SK-N-MC (cell line): ENCODE measurements around the gene PVRIG.
"Not testable (repeated sequence)": the region's sequence is repeated elsewhere in the genome, so short reads cannot be mapped to it uniquely, and the experiment has no call there.

ENCODE experiments used
- DNase-seq: peaks from one replicate; pipeline ENCODE4 v3.0.0-alpha.2; 2011; ENCODE audit warnings: low read depth, low spot score
- H3K27ac ChIP-seq: fragments of 200-600 bp; sonication (generic); 2 replicates; pipeline ENCODE4 v1.5.1; 2016; ENCODE audit warnings: mixed run types
- H3K36me3 ChIP-seq: fragments of 200-600 bp; sonication (generic); 2 replicates; pipeline ENCODE4 v1.6.1; 2017; ENCODE audit warnings: antibody characterized with exemption, low read length, mixed read lengths; ENCODE audit not compliant: insufficient read depth
- H3K4me3 ChIP-seq: fragments of 200-600 bp; sonication (generic); 2 replicates; pipeline ENCODE4 v1.5.1; 2016
- H3K9ac ChIP-seq: fragments of 200-600 bp; sonication (generic); 2 replicates; pipeline ENCODE4 v1.8.0; 2017; ENCODE audit warnings: mixed run types, mixed read lengths; ENCODE audit not compliant: insufficient read length
- H3K9me3 ChIP-seq: fragments of 200-600 bp; sonication (generic); 2 replicates; pipeline ENCODE4 v1.6.1; 2017; ENCODE audit warnings: low read depth, mild to moderate bottlenecking, antibody characterized with exemption, low read length, moderate library complexity, mixed read lengths
- EZH2 ChIP-seq: fragments of 200-600 bp; sonication (generic); IDR thresholded peaks from one replicate; pipeline ENCODE4 v1.6.1; 2017; ENCODE audit warnings: antibody characterized with exemption
- FOXP2 ChIP-seq: optimal IDR thresholded peaks from 2 replicates; pipeline ENCODE3; 2011; ENCODE audit warnings: mild to moderate bottlenecking, moderate library complexity; ENCODE audit not compliant: insufficient read depth; ENCODE audit errors: extremely low read length, control extremely low read depth
- POLR2AphosphoS5 ChIP-seq: IDR thresholded peaks from 2 replicates; pipeline ENCODE4 v1.6.1; 2012; ENCODE audit warnings: mild to moderate bottlenecking, low read depth, low read length, borderline replicate concordance

The PVRIG gene

GRCh38 chr7:100220586-100221230 lies 959 bp downstream of the PVRIG start:
- no peak overlapping the region for H3K9ac ChIP-seq
- TF ChIP-seq POLR2AphosphoS5 (no peak), FOXP2 (no peak), EZH2 (no peak)
- H3K27ac ChIP-seq: no peak overlapping the region
- H3K36me3 ChIP-seq: no peaks in the 10 kb centered on the region
- H3K4me3 ChIP-seq: no peak overlapping the region
- no peak for DNase-seq
- H3K9me3 ChIP-seq: no peaks in the 10 kb centered on the region

GRCh38 chr7:100221231-100221718 lies 1.5 kb downstream of the PVRIG start:
- Histone ChIP-seq H3K9ac (no peak overlapping the region), H3K36me3 (no peaks in the 10 kb centered on the region), H3K4me3 (no peak overlapping the region), H3K9me3 (no peaks in the 10 kb centered on the region), H3K27ac (no peak overlapping the region)
- TF ChIP-seq EZH2 (no peak), FOXP2 (no peak), POLR2AphosphoS5 (no peak)
- no peak for DNase-seq

DNA sequence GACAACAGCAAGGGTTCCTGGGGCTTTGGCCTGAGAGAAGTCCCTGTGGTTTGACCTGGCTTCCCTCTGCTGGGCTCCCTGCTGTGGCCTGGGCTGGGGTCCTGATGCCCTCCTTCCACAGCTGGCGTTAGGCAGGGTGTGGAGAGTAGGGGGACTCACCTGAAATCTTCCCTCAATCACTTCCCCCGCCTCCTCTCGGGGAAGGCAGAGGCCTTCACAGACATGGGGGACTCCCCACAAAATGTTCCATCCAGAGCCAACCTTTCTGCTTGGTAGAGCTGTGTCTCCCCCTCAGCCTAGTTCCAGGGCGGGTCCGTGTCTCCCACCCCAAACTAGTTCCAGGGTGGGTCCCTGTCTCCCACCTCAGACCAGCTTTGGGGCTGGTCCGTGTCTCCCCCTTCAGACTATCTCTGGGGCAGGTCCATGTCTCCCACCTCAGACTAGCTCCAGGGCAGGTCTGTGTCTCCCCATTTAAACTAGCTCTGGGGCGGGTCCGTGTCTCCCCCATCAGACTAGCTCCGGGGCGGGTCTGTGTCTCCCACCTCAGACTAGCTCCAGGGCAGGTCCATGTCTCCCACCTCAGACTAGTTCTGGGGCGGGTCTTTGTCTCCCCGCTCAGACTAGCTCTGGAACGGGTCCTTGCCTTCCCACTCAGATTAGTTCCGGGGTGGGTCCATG lies 2.2 kb downstream of the PVRIG start:
- TF ChIP-seq POLR2AphosphoS5 (no peak), EZH2 (no peak), FOXP2 (no peak)
- no peak overlapping the region for H3K4me3 ChIP-seq
- no peaks in the 10 kb centered on the region for H3K36me3 ChIP-seq
- no peak for DNase-seq
- no peak overlapping the region for H3K27ac ChIP-seq
- H3K9ac ChIP-seq: no peak overlapping the region
- H3K9me3 ChIP-seq: no peaks in the 10 kb centered on the region

GRCh38 chr7:100222445-100223132 lies 2.8 kb downstream of the PVRIG start:
- H3K9ac ChIP-seq: no peak overlapping the region
- H3K4me3 ChIP-seq: no peak overlapping the region

DNA sequence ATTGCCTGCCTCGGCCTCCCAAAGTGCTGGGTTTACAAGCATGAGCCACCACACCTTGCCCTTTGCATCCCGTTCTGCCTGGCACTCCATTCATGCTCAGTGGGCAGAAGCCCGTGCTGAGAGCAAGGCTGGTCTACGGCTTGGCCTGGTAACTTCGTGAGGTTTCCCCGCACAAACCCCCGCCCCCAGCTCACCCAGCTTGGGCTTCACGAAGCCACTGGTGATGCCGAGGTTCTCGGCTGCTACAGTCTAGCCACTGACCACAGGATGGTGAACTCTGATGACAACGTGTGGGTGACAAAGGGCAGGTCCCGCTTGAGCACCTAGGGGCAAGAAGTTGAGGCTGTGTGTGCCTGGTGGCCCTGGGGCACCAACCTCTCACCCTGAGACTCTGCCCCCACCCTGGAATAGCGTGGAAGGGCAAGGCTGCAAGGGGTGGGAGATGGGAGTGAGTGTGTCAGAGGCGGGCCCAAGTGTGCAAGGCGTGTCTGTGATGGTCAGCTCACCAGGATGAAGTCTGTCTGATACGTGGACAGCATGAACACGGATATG lies 3.7 kb downstream of the PVRIG start:
- not testable (repeated sequence) for DNase-seq, H3K9ac ChIP-seq, H3K36me3 ChIP-seq, H3K27ac ChIP-seq, H3K4me3 ChIP-seq, H3K9me3 ChIP-seq

More at GRCh38 chr7:100222445-100223132, 2.8 kb downstream of the PVRIG start:
- Histone ChIP-seq H3K27ac (no peak overlapping the region), H3K36me3 (no peaks in the 10 kb centered on the region), H3K9me3 (no peaks in the 10 kb centered on the region)
- TF ChIP-seq FOXP2: no peak
- no peak for TF ChIP-seq POLR2AphosphoS5
- TF ChIP-seq EZH2: no peak
- DNase-seq: no peak

GRCh38 chr7:100224891-100225290 lies 5.1 kb downstream of the PVRIG start:
- H3K4me3 ChIP-seq, H3K9me3 ChIP-seq, H3K36me3 ChIP-seq, DNase-seq, H3K9ac ChIP-seq, H3K27ac ChIP-seq: not testable (repeated sequence)

DNA sequence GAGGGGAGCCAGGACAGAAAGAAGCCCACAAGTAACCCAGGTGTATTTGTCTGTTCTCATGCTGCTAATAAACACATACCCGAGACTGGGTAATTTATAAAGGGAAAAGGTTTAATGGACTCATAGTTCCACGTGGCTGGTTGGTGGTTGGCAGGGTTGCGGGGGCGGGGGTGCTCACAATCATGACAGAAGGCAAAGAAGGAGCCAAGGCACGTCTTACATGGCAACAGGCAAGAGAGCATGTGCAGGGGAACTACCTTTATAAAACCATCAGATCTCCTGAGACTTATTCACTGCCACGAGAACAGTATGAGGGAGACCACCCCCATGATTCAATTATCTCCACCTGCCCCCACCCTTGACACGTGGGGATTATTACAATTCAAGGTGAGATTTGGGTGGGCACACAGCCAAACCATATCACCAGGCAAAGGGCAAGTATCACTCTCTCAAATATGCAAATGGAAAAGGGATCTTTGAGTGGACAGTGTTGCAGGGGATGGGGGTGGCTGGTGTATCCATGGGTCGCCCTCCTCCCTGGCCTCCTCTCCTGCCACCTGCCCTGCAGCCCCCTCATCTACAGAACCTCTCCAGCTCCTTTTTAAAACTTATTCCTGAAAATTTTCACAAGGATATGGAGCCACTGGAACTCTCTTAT lies 15.0 kb downstream of the PVRIG start:
- H3K9me3 ChIP-seq, H3K4me3 ChIP-seq, H3K36me3 ChIP-seq, DNase-seq, H3K9ac ChIP-seq, H3K27ac ChIP-seq: not testable (repeated sequence)

DNA sequence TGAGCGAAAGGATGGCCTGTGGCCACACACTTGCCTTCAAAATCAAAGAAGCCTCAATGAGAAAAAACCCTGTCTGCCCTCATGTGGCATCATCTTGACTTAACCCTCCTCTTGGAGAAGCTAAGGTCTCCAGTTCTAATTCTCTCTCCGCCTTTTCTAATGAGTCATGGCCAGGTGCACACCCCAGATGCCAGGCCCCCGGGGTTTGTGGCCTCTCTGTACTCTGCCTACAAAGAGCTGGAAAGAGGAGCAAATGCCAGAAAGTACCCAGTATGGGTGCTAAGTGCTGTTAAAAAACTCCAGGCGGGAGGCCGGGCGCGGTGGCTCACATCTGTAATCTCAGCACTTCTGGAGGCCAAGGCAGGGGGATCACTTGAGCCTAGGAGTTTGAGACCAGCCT lies 20.2 kb downstream of the PVRIG start:
- not testable (repeated sequence) for H3K9ac ChIP-seq, H3K4me3 ChIP-seq, DNase-seq, H3K27ac ChIP-seq, H3K36me3 ChIP-seq, H3K9me3 ChIP-seq

GRCh38 chr7:100243385-100243784 lies 23.6 kb downstream of the PVRIG start:
- not testable (repeated sequence) for H3K27ac ChIP-seq

DNA sequence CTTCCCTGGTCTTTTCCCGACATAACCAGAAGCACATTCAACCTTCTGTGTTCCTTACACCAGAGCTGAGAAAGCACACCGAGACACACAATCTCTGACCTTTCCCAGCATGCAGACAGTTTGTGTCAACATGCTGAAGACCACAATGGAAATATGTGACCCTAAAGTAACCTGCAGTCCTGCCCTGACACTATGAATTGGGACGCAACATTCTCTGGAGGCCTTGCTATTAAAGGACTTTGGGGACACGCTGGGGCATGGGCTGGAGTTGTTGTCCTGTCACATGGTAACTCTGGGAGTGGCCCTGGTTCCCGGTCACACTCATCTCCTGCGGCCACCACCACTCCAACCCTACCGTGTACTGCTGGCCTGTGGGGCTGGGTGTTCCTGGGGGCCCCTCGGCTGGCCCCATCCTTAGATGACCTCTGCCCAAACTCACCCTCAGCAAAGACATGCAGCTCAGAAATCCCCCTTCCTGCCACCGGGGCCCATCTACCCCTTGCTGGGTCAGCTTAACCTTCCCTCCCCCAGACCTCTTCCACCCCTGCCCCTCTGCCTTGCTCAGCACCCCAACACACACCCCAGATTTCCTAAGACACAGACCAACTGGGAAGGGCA lies 25.3 kb downstream of the PVRIG start:
- H3K9me3 ChIP-seq, H3K4me3 ChIP-seq, H3K36me3 ChIP-seq, H3K9ac ChIP-seq, H3K27ac ChIP-seq, DNase-seq: not testable (repeated sequence)

More at GRCh38 chr7:100243385-100243784, 23.6 kb downstream of the PVRIG start:
- H3K9me3 ChIP-seq, H3K36me3 ChIP-seq, DNase-seq, H3K4me3 ChIP-seq, H3K9ac ChIP-seq: not testable (repeated sequence)

DNA sequence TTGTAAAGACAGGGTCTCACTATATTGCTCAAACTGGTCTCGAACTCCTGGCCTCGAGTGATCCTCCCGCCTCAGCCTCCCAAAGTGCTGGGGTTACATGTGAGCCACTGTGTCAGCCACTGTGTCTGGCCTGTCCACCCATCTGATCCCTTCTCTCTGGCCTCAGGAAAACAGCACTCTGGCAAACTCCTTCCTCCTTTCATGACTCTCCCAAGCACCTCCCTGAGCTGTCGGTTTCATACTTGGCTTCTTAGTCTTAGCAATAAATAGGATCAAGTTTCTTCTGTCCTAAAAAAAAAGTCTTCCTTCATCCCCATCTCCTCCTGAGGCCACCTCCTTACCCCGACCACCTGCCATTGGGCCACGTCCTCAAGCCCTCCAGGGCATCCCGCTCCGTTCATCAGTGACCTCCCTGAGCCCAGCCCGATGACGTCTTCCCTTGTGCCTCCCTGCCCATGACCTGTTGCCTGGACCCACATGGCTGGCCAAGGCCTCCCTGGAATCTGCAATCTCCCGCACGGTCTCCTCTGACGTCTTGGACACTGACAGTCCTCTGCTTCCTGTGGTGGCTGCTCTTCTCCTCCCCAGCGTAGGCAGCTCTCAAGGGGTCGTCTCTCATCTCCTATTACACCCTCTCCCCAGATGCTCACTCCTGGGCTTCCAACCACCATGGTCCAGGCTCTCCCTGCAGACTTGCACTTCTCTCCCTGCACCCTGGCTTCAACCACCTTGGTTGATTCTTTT lies 26.5 kb downstream of the PVRIG start:
- H3K4me3 ChIP-seq, DNase-seq, H3K36me3 ChIP-seq, H3K9me3 ChIP-seq, H3K27ac ChIP-seq, H3K9ac ChIP-seq: not testable (repeated sequence)

GRCh38 chr7:100246865-100247137 lies 27.1 kb downstream of the PVRIG start:
- H3K27ac ChIP-seq, H3K9me3 ChIP-seq, H3K4me3 ChIP-seq, H3K36me3 ChIP-seq, H3K9ac ChIP-seq, DNase-seq: not testable (repeated sequence)
